ENCODE data around the gene PPARGC1A.

The PPARGC1A gene

DNA sequence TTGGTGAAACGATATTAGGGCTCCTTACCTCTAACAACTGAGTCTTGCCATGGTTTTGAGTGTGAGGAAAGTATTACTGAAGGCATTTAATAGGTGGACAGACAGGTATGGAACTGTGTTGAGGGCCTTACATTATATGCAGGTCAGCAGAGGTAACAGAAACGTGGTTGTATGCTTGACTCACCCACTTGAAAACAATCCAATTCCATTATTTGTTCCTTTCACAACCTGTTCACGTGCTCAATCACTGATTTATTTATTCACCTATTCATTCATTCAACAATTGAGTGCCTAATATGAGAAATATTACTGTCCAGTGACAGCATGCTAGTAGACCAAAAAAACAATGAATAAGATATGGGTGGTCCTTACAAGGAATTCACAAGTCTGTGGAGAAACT lies 33.3 kb upstream of the PPARGC1A start:
- DNase-seq (ENCODE audit: low read depth, low spot score): no peak
- ChIA-PET POLR2A (no interaction called here), CTCF (interaction anchor here (0.7 kb wide), 1 partner anchor 495 kb away, joined by 3 read pairs; no protein-coding TSS in a partner anchor)
- TF ChIP-seq, protein P1, sequence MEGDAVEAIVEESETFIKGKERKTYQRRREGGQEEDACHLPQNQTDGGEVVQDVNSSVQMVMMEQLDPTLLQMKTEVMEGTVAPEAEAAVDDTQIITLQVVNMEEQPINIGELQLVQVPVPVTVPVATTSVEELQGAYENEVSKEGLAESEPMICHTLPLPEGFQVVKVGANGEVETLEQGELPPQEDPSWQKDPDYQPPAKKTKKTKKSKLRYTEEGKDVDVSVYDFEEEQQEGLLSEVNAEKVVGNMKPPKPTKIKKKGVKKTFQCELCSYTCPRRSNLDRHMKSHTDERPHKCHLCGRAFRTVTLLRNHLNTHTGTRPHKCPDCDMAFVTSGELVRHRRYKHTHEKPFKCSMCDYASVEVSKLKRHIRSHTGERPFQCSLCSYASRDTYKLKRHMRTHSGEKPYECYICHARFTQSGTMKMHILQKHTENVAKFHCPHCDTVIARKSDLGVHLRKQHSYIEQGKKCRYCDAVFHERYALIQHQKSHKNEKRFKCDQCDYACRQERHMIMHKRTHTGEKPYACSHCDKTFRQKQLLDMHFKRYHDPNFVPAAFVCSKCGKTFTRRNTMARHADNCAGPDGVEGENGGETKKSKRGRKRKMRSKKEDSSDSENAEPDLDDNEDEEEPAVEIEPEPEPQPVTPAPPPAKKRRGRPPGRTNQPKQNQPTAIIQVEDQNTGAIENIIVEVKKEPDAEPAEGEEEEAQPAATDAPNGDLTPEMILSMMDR (IDR thresholded peaks at IDR 0.05; ENCODE audit: insufficient read depth, low read length, missing control alignments): no peak
- H3K4me3 ChIP-seq (ENCODE audit: low read depth, low read length): no peak overlapping the region

DNA sequence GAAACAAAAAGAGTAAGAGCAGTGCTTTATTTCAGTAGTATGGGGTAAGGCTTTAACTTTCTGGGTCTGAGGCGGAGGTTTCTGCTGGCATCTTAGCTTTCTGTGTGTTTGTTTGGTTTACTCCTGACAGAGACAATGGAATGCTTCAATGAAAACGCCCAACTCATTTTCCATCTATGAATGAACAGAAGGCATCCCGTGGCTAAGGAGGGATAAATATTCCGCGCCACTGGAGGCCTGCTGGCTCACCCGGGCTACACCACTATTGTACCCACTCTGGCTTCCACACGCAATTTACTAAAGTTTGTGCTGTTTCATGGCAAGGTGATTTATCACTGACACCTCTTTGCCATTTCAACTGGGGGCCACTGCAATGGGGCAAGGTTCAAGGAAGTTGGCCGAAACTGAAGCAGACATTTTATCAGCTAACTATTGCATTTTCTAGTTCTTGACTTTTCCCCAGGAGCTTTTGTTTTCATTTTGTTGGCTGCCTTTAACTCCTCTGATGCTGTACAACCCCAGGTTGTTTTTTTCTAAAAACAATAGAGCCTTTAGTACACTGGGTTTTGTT lies 32.8 kb upstream of the PPARGC1A start:
- ChIA-PET CTCF (no interaction called here), POLR2A (no interaction called here)
- H3K4me3 ChIP-seq (ENCODE audit: low read depth, low read length): no peak overlapping the region
- DNase-seq (ENCODE audit: low read depth, low spot score): no peak
- TF ChIP-seq, protein P1 (IDR thresholded peaks at IDR 0.05; ENCODE audit: insufficient read depth, low read length, missing control alignments): no peak

DNA sequence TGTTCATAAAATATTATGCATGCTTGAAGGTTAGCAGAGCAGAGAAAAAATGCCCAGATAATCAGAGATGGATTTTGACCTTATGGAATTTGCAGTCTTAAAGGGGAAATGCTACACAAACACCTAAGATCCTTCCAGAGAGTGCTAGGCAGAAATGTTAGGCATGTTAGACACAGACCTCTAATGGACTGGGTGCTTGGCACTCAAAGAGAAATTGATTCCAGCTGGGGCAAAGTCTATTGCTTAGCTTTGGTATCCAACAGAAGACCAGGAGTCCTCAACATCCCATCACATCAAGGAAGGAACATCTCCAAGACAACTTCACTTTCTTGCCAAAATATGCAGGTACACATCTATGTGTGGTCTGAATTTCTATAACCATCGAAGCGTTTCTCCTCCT lies 32.2 kb upstream of the PPARGC1A start:
- POLR2A ChIA-PET: no interaction called here
- TF ChIP-seq, protein P1 (IDR thresholded peaks at IDR 0.05; ENCODE audit: insufficient read depth, low read length, missing control alignments): no peak
- no peak for DNase-seq (ENCODE audit: low read depth, low spot score)
- CTCF ChIA-PET: no interaction called here
- H3K4me3 ChIP-seq (ENCODE audit: low read depth, low read length): no peak overlapping the region

- ChIA-PET POLR2A (no interaction called here), CTCF (no interaction called here)
- TF ChIP-seq, protein P1 (IDR thresholded peaks at IDR 0.05; ENCODE audit: insufficient read depth, low read length, missing control alignments): no peak
- H3K4me3 ChIP-seq (ENCODE audit: low read depth, low read length): no peak overlapping the region
- DNase-seq (ENCODE audit: low read depth, low spot score): no peak
Measured at GRCh38 chr4:23921447-23921845, 31.6 kb upstream of the PPARGC1A start.

- H3K4me3 ChIP-seq (ENCODE audit: low read depth, low read length): no peak overlapping the region
- TF ChIP-seq, protein P1 (IDR thresholded peaks at IDR 0.05; ENCODE audit: insufficient read depth, low read length, missing control alignments): no peak
- ChIA-PET POLR2A (no interaction called here), CTCF (no interaction called here)
- DNase-seq (ENCODE audit: low read depth, low spot score): no peak
Measured at GRCh38 chr4:23920716-23921446, 31.0 kb upstream of the PPARGC1A start.

DNA sequence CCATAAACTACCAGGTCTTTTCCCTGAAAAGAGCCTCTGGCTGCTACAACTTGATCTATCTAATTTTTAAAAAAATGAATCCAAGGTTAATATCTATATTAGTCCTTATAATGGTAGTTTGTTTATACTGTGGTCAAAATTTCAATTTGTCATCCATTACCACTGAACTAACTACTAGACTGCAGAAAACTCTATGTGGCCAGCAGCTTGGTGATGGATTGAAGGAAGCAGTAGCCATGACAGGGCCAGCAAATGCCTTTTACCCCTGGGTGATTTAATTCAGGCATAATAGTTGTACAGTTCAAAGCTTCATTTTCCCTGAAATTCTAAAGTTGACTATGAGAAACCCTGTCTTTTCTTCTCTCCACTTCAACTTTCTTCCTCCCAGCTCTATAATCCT lies 30.4 kb upstream of the PPARGC1A start:
- CTCF ChIA-PET: no interaction called here
- TF ChIP-seq, protein P1 (IDR thresholded peaks at IDR 0.05; ENCODE audit: insufficient read depth, low read length, missing control alignments): no peak

More for the DNA sequence above, 30.4 kb upstream of the PPARGC1A start:
- H3K4me3 ChIP-seq (ENCODE audit: low read depth, low read length): no peak overlapping the region
- POLR2A ChIA-PET: no interaction called here
- no peak for DNase-seq (ENCODE audit: low read depth, low spot score)
